Measurements from ENCODE around the gene ZNF496.
"Not testable (repeated sequence)": the region's sequence is repeated elsewhere in the genome, so short reads cannot be mapped to it uniquely, and the experiment has no call there.

Gene ZNF496

GRCh38 chr1:247331525-247332214, at the start of gene ZNF496:
TSS of gene ZNF496 (minus strand) at chr1:247331867. CDS start at chr1:247329578, 2,289 bp downstream.
- DNase-seq: peak; percentile 88

DNA sequence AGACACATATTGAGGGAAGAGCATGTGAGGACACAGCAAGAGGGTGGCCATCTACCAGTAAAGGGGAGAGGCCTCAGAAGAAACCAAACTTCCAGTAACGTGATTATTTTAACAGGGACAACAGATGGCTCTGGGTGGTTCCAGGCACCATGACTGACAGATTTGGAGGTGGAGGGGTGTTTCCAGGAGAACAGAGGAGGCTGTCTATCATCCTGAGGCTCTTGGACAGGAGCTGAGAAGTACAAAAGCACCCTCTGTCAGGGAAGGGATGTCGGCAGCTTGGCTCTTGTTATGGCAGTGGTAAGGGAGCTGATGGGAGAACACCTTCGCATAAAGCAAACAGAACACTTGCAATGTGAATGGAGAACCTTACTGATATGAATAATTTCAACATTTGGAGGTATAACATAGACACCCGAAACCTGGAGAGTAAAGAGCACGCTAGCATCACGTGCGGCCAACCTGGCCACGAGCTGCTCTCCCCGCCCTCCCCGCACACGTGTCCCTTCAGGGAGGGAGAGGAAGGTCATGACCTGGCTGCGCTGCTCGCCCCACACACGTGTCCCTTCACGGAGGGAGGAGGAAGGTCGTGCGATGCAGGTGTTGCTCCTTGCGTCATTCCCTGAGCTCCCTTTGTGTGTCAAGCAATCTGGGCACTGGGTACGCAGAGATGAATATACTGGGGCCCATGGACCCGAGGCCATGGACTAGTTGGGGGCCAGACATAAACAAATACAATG, 46.8 kb upstream of the ZNF496 start:
- DNase-seq: no peak

- DNase-seq: not testable (repeated sequence)
Observed at GRCh38 chr1:247377656-247378055, 46.0 kb upstream of the ZNF496 start.

DNA sequence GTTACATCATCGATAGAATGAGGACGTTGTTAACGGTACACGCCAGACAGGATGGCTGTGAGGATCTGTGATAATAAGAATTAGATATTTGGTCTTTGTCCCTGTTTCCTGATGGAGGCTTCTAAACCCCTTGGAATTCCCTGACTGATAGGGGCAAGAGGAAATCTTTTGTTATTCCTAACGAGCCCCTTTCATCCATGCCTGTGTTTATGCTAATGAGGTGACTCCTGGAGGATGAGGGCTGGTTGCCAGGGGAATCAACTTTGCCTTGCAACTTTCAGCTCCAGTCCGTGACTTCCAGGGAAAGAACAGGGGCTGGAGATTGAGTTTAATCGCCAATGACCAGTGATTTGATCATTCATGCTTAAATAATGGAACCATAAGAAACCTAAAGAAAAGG, 45.0 kb upstream of the ZNF496 start:
- no peak for DNase-seq

DNA sequence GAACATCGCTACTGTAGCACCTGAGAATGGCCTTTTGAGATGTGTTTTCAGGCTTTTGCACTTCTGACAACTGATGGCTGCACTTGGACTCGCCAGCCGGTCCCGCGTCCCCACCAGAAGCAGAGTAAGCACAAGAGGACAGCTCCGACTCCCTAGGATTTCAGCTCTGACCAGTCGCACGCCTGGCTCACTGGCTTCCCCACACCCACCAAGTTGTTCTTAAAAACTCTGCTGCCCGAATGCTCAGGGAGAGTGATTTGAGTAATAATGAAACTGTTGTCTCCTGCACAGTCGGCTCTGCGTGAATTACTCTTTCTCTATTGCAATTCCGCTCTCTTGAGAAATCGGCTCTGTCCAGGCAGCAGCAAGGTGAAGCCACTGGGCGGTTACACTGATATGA, 44.1 kb upstream of the ZNF496 start:
- DNase-seq: no peak

DNA sequence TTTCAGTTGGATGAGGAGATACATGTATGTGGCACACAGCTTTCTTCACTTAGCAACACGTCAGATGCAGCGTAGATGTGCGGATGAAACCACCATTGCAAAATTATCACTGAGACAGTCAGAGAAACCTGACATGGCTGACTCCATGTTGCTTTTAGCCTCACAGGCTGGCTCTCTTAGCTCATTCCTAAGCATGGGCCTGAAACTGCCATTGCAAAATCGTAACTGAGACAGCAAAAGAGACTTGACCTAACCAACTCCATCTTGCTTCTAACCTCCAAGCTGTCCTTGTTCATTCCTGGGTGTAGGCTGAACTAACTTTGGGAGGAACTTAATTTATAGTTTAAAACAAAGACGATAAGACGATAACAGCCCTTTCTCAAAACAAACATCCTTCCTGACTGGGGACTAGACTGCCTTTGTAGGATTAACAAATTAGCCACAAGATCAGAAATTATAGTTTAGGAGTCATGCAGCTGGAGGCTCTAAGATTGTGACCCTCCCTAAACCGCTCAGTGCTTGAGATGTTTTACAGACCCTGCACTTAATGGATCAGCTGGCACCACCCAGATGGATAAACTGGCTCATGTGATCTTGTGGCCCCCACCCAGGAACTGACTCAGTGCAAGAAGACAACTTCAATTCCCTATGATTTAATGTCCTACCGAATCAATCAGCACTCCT, 43.1 kb upstream of the ZNF496 start:
- DNase-seq: not testable (repeated sequence)

DNA sequence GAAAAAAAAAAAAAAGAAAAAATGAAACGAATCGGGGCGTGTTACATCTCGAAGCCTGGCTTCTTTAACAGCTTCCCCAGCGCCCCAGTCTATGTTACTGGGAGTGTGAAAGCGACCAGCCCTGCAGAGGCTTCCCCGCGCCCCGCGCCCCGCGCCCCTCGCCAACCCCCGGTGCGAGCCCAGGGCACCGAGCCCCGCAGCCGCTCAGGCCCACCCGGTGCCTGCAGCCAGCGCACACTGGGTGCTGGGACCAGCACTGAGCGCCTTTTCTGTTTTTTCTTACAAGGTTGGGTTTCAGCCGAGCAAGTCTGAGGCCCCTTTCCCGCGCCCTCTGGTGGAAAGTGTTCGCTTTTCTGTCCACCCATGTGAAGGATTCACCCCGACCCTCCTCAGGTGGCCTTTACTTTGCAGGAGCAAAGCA, 42.1 kb upstream of the ZNF496 start:
- DNase-seq: peak; percentile 80

DNA sequence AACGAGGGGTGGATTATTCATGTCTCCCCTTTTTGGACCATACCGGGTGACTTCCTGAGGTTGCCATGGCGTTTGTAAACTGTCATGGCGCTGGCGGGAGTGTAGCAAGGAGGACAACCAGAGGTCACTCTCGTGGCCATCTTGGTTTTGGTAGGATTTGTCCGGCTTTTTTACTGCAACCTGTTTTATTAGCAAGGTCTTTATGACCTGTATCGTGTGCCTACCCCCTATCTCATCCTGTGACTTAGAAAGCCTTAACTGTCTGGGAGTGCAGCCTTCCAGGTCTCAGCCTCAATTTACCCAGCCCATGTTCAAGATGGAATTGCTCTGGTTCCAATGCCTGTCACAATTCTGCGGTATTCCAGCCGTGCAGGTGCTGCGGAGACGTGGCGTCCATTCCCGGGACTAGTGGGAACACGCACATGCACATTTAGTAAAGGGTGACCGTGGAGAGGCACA, 40.2 kb upstream of the ZNF496 start:
- DNase-seq: no peak

DNA sequence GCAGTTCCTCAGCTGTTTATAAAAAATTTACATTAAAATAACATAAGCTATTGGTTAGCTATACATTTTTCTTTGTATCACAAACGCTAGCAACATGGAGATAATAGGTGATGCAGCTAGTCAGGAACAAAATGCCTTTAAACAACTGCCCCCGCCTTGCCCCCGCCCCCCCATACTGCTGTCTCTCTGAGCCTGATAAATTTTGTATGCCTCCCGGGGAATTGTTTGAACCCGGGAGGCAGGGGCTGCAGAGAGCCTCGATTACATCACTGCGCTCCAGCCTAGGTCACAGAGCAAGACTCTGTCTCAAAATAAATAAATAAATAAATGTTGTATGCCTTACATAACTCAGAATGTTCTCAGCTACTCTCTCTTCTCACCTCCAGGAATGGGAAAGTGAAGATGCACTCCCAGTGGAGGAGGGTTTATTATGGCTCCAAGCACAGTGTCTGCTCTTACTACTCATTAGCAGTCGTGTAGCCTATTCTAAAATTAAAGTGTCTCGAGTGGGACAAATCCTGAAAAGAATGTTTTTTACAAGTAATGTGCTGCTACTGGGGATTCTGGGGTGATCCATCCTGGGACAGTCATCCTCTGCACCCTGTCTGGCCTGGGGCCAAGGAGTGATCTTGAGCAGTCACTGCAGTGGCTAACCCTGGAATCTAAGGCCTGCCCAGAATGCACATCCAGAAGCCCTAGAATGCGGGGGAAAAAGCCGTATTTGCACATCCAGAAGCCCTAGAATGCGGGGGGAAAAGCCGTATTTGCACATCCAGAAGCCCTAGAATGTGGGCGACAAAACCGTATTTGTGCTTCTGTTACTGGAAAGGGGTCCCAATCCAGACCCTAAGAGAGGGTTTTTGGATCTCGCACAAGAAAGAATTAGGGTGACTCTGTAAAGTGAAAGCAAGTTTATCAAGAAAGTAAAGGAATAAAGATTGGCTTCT, 39.4 kb upstream of the ZNF496 start:
- no peak for DNase-seq

DNA sequence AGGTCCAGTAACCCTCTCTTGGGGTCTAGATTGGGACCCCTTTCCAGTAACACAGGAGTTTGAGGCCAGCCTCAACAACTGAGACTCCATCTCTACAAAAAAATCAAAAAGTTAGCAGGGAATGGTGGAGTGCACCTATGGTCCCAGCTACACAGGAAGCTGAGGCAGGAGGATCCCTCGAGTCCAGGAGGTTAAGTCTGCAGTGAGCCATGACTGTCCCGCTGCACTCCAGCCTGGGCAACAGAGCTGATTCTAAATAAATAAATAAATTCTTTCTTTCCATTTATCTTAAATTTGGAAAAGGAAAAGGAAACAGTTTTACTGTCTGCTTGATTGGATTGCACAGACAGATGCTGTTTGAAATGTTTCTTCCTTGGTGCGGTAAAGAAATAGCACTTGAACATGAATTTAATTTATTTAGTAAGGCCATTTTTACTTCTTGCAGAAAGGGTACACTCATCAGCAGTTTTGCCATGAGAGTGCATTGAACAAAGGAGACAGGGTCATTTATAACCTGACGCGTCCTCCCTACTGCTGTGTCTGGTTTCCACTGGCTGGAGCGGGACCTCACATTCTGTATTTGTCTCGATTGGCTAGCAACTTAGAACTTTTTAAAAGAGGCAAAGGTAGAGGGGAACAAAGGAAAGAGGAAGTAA, 37.0 kb upstream of the ZNF496 start:
- DNase-seq: no peak

DNA sequence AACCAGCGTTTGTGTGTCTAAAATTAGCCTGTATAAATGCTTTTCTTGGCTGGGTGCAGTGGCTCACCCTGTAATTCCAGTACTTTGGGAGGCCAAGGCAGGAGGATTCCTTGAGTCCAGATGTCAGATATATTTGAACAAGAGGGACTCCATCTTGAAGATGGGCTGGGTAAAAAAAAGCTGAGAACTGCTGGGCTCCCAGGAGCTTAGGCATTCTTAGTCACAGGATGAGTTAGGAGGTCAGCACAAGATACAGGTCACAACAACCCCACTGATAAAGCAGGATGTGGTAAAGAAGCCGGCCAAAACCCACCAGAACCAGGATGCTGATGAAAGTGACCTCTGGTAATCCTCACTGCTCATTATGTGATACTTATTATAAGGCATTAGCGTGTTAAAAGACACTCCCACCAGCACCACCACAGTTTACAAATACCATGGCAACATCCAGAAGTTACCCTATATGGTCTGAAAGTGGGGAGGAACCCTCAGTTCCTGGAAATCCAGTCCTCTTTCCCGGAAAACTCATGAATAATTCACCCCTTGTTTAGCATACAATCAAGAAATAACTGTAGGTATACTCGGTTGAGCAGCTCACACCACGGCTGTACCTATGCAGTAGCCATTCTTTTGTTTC, 36.2 kb upstream of the ZNF496 start:
- DNase-seq: no peak

DNA sequence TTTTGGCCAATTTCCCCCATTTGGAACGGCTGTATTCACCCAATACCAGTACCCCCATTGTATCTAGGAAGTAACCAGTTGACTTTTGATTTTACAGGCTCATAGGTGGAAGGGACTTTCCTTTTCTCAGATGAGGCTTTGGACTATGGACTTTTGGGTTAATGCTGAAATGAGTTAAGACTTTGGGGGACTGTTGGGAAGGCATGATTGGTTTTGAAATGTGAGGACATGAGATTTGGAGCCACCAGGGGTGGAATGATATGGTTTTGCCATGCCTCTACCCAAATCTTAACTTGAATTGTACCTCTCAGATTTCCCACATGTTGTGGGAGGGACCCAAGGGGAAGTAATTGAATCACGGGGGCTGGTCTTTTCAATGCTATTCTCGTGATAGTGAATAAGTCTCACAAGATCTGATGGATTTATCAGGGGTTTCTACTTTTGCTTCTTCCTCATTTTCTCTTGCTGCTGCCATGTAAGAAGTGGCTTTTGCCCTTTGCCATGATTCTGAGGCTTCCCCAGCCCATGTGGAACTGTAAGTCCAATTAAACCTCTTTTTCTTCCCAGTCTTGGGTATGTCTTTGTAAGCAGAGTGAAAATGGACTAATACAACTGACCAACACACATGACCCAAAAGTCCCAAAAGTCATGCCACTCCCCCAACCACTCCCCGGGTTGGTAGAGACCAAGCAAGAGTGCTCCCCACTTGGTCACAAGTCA, 35.4 kb upstream of the ZNF496 start:
- no peak for DNase-seq

GRCh38 chr1:247366345-247366744, 34.7 kb upstream of the ZNF496 start:
- DNase-seq: not testable (repeated sequence)

GRCh38 chr1:247365023-247365422, 33.4 kb upstream of the ZNF496 start:
- DNase-seq: no peak

- not testable (repeated sequence) for DNase-seq
Observed at GRCh38 chr1:247363000-247363399, 31.3 kb upstream of the ZNF496 start.

GRCh38 chr1:247362153-247362552, 30.5 kb upstream of the ZNF496 start:
- DNase-seq: no peak

GRCh38 chr1:247360991-247361731, 29.5 kb upstream of the ZNF496 start:
- DNase-seq: no peak

DNA sequence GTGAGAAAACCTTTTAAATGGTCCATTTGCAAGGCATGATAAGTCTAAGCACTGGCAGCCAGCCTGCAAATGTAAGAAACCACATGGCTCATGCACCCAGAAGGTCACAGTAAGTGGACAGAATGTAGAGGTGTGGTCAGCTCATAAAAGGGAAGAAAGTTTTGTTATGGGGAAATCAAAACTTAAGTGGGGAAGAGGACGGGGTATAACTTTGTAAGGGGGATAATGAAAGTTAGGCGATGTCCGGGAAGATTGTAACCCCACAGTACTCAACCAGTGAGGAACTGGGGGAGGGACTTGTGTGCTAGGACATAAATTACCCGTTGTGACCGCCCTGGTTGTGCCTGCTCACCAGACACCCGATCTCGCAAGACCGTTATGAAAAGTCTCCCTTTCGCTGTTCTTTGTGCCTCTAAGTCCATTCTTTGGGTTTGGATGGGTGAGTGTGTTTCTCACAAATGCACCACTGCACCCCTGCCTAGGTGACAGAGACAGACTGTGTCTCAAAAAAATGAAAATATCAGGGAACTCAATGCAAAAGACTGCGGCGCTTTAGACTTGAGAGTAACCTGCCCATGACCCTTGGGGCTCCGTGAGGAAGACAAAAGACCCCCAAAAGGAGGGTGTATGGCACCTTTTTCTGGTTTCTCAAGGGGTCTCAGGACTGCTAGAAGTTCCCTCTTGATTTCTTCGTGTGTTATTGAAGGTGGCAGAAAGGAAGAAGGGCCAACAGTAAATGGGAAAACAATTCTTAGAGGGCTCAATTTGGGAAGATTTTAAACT, 28.6 kb upstream of the ZNF496 start:
- no peak for DNase-seq

- no peak for DNase-seq
Observed at GRCh38 chr1:247359559-247359958, 27.9 kb upstream of the ZNF496 start.
